Coronary artery (tissue), 2 donors: ENCODE results near the gene PRKCD.

Experiments used
- DNase-seq: peaks from one replicate; pipeline ENCODE4 v3.0.0-alpha.2; 2017; ENCODE audit warnings: low spot score
- H3K27ac ChIP-seq, 2 donors: fragments of 200-600 bp; sonication (generic); one replicate each; pipeline ENCODE4 v1.5.1; 2016 to 2019
- H3K4me3 ChIP-seq: fragments of 200-600 bp; sonication (generic); 2 replicates; pipeline ENCODE4 v1.5.1; 2016; ENCODE audit warnings: mild to moderate bottlenecking, moderate library complexity
- TF ChIP-seq, protein P1 (sequence below): fragments of 200-600 bp; sonication (generic); IDR thresholded peaks from one replicate; pipeline ENCODE4 v1.5.1; 2019; ENCODE audit warnings: antibody characterized with exemption

The PRKCD gene

DNA sequence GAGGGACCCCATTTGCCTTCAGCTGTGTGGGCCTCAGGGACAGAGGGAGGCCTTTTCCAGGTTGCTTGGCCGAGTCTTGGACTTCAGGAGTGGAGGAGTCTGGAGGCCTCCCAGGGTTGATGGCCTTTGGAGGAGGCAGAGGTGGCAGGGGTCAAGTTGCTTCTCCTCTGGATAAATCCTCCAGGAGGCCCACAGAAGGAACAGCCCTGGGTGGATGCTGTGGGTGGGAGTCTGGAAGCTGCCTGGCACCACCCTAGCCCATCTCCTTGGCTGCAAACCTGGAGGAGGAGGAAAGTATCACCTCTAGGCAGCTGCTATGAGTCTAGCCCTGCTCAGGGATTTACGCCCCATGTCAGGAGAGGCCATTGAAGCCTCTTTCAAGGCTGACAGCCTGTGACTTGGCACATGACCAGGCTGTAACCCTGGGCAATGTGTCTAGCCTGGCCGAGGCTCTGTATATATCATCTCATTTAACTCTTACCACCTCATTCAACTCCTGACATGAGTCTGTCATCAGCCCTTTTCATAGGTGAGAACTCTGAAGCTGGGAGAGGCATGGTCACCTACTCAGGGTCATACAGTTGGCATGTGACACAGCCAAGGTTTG lies 2.9 kb upstream of the PRKCD start:
- no peak for DNase-seq
- TF ChIP-seq, protein P1, sequence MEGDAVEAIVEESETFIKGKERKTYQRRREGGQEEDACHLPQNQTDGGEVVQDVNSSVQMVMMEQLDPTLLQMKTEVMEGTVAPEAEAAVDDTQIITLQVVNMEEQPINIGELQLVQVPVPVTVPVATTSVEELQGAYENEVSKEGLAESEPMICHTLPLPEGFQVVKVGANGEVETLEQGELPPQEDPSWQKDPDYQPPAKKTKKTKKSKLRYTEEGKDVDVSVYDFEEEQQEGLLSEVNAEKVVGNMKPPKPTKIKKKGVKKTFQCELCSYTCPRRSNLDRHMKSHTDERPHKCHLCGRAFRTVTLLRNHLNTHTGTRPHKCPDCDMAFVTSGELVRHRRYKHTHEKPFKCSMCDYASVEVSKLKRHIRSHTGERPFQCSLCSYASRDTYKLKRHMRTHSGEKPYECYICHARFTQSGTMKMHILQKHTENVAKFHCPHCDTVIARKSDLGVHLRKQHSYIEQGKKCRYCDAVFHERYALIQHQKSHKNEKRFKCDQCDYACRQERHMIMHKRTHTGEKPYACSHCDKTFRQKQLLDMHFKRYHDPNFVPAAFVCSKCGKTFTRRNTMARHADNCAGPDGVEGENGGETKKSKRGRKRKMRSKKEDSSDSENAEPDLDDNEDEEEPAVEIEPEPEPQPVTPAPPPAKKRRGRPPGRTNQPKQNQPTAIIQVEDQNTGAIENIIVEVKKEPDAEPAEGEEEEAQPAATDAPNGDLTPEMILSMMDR = no peak
- Histone ChIP-seq H3K27ac (no peak overlapping the region), H3K4me3 (no peak overlapping the region)

DNA sequence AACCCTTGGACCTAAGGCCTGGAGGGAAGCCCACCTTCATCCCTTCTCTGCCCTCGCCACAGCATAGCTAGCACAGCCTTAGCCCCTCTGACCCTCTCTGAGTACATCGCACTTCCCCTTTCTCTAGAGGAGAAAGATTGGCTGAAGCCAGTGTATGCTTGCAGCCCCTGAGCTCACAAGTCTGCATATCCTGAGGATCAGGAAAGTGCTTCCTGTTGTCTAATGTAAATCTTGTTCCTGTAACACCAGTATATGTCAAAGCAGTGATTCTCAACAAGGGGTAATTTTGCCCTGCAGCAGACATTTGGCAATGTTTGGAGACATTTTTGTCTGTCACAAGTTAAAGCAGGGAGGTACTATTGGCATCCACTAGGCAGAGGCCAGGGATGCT lies 2.2 kb upstream of the PRKCD start:
- TF ChIP-seq, protein P1 = no peak
- Histone ChIP-seq H3K27ac (peak overlapping the region in 1 of 2 donors; percentile 97), H3K4me3 (no peak overlapping the region)
- DNase-seq = no peak

GRCh38 chr3:53159156-53160060 lies 1.6 kb upstream of the PRKCD start:
- TF ChIP-seq, protein P1 = no peak
- peak overlapping the region in 1 of 2 donors; percentile 97 for H3K27ac ChIP-seq
- no peak overlapping the region for H3K4me3 ChIP-seq
- DNase-seq = no peak

- TF ChIP-seq, protein P1 = peak; percentile 75
- Histone ChIP-seq H3K4me3 (peak overlapping the region; percentile 94), H3K27ac (peak overlapping the region; percentile 90 to 97)
- no peak for DNase-seq
Measured at GRCh38 chr3:53160061-53160659, 849 bp upstream of the PRKCD start.

DNA sequence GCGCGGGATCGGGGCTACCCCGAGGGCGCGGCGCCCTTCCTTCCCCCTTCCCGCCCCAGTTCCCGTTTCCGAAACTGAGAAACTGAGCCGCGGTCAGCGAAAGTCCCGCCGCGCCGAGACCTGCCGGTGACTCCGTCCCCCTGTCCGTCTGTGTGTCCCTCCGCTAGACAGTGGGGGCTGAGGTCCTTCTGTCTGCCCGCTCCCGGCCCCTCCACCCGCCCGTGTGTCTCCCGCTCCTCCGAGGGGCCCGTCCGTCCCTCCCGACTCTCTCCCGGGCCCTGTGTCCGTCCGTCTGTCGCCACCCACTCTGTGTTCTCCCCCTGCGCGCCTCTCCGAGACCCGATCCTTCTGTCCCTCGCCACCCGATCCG lies 426 bp downstream of the PRKCD start:
- no peak for DNase-seq
- peak overlapping the region; percentile 90 to 97 for H3K27ac ChIP-seq
- peak overlapping the region; percentile 94 for H3K4me3 ChIP-seq
- TF ChIP-seq, protein P1 = no peak

GRCh38 chr3:53161820-53162671 lies 1.0 kb downstream of the PRKCD start:
- peak overlapping the region; percentile 90 to 97 for H3K27ac ChIP-seq
- peak; percentile 81 for DNase-seq
- peak overlapping the region; percentile 94 for H3K4me3 ChIP-seq
- TF ChIP-seq, protein P1 = no peak
